Left cardiac atrium (tissue), 4 donors: ENCODE measurements around the gene SDCCAG8. TPM values are rescaled to one million over a fixed set of nuclear protein-coding genes. Genes with fewer than 3 reads are reported as not detected.
A peak's percentile ranks its signal among the peaks of the same experiment; 100 is the strongest.
"Not testable (repeated sequence)": the region's sequence is repeated elsewhere in the genome, so short reads cannot be mapped to it uniquely, and the experiment has no call there.

Source experiments
- ATAC-seq, 2 donors: fragments of 200-7000 bp; cut with Tn5 transposase; one replicate each; pipeline ENCODE4 v1.9.1; 2020; ENCODE audit warnings: mild to moderate bottlenecking in 2 of 2, moderate library complexity in 2 of 2
- DNase-seq: peaks from one replicate; pipeline ENCODE4 v3.0.0-alpha.2; 2020
- intact Hi-C, 2 donors: fragments of 100-400 bp; cut with DNase I; formaldehyde crosslinking; loops; one replicate each; pipeline versions ENCODE4 v1.14.1 to v1.15.1; 2022 to 2023
- total RNA-seq, 2 donors: library from RNA; stranded (reverse); fragmentation: NEBNext Ultra II Directional; extraction: Animal tissue kit (Norgen Biotek cat#: 25700); gene quantifications; one replicate each; pipeline ENCODE4 v1.2.1, GENCODE V29; 2021
- donor health status: DM: no; HTN: yes; CAD: no.
- donor health status: DM: no; HTN: yes; CAD: no; lungs with severe emphysema.
- donor health status: DM: yes; HTN: yes; CAD: no.
- donor health status: Dilated cardiomyopathy.

The SDCCAG8 gene
- total RNA-seq, 2 donors from 2014 or later = 22.5 to 23.8 TPM

DNA sequence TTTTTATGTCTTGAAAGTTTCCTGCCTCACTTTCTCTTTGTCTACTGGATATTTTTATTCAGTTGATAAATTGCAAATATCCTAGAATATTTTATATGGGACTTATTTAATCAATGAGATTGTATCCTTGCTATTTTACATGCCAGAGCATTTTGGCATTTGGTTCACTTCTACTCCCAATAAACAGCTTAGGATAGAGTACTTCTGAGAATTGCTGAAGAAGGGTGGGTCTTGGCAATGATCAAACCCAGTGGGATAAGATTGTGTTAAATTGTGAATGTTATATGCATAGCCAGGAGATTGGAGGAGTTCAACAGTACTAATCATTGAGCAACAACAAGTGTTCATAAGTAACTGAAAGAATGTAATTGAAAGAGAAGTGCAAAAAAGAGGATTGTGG lies 60.1 kb downstream of the SDCCAG8 start:
- DNase-seq (no peak), ATAC-seq (peak; percentile 39 to 59)
- intact Hi-C loops = no loop called here

DNA sequence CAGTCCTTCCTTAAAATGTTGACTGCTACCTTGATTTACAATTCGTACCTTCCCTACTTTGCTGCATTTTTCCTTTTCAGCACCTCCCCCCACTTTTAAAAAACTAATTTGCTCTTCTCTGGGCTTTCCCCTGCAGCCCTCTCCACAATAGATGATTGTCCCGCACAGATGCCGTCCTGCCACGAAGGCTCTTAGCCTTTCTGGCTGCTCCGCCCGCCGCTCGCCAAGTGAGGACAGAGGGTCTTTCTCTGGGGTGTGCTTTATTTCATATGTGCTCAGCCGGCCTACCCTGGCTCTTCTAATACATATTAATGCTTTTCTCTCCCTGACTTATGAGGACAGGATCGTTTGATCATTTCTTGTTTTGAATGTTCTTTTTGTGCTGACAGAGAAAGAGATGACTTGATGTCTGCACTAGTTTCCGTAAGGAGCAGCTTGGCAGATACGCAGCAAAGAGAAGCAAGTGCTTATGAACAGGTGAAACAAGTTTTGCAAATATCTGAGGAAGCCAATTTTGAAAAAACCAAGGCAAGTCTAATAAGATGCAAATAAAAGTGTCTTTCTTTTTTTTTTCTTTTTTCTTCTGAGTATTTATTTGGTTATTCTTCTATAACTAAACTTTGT lies 60.6 kb downstream of the SDCCAG8 start:
- intact Hi-C loops = no loop called here
- DNase-seq (no peak), ATAC-seq (peak in 1 of 2 donors; percentile 21)

- intact Hi-C loops = loop anchor here in 1 of 2 donors (5.0 kb wide), 1 partner anchor 853 kb away; no protein-coding TSS in a partner anchor
- ATAC-seq (no peak), DNase-seq (no peak)
Measured at GRCh38 chr1:243320224-243320623, 64.4 kb downstream of the SDCCAG8 start.

GRCh38 chr1:243322326-243322725 lies 66.5 kb downstream of the SDCCAG8 start:
- no peak for DNase-seq
- intact Hi-C loops = loop anchor here in 1 of 2 donors (5.0 kb wide), 1 partner anchor 855 kb away; no protein-coding TSS in a partner anchor
- no peak for ATAC-seq

DNA sequence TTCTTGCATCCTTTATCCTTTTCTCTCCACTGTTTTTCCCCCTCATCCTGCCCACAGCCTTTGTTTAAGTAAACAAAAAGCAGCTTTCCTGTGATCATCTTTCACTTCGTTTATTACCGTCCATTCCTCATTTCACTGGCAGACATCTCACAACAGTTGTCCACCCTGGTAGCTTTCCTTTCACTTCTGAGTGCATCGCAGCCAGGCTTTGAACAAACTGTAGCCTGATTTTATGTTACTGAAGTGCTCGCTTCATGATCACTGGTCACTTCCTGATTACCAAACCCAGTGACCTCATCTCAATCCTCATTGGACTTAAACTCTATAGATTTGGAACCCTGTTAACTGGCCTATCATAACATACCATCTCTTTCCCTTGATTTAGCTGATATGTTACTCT lies 67.7 kb downstream of the SDCCAG8 start:
- intact Hi-C loops = loop anchor here in 1 of 2 donors (5.0 kb wide), 1 partner anchor 856 kb away; no protein-coding TSS in a partner anchor
- no peak for ATAC-seq
- DNase-seq = no peak

DNA sequence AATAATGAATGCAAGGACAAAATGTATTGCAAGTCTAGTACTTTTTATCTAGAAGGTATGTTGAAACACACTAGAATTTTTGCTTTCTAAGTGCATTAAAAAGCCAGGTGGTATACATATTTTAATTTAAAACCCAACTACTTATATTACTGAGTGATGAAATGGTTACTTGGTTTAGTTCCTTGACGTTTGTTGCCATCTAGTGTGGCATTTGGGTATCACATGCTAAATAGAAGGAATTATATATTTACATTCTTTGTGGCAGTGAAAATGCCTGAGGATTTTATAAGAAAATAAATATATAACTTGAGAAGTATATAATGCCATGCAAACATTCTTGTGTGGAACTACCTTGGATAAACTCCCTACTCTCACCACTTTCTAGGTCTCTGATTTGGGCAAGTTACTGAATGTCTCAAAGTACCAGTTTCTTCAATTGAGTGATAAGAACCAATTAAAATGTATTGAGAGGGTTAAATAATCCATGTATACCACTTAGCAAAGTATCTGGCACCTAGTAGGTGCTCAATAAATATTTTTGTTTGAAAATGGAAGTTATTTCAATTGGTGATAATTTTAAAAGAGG lies 69.6 kb downstream of the SDCCAG8 start:
- intact Hi-C loops = no loop called here
- no peak for DNase-seq
- peak in 1 of 2 donors; percentile 35 for ATAC-seq

DNA sequence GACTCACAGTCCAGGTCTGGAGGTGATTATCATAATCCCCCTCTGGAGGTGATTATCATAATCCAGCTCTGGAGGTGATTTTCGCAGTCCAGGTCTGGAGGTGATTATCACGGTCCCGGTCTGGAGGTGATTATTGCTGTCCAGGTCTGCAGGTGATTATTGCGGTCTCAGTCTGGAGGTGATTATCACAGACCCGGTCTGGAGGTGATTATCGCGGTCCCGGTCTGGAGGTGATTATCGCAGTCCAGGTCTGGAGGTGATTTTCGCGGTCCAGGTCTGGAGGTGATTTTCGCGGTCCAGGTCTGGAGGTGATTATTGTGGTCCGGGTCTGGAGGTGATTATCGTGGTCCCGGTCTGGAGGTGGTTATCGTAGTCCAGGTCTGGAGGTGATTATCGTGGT lies 76.6 kb downstream of the SDCCAG8 start:
- DNase-seq (no peak), ATAC-seq (no peak)
- intact Hi-C loops = no loop called here

GRCh38 chr1:243335292-243335691 lies 79.5 kb downstream of the SDCCAG8 start:
- intact Hi-C loops = no loop called here
- ATAC-seq (no peak), DNase-seq (no peak)

DNA sequence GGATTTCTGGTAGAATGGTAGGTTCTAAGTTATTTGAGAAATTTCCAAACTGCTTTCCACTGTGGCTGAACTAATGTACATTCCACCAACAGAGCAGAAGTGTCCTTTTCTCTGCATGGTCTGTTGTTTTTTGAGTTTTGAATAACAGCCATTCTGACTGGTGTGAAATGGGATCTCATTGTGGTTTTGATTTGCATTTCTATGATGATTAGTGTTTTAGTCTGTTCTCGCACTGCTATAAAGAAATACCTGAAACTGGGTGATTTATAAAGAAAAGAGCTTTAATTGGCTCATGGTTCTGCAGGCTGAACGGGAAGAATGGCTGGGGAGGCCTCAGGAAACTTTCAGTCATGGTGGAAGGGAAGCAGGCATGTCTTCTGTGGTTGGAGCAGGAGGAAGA lies 80.3 kb downstream of the SDCCAG8 start:
- intact Hi-C loops = no loop called here
- no peak for DNase-seq
- no peak for ATAC-seq

GRCh38 chr1:243338848-243339247 lies 83.0 kb downstream of the SDCCAG8 start:
- DNase-seq, intact Hi-C loops, ATAC-seq: not testable (repeated sequence)

DNA sequence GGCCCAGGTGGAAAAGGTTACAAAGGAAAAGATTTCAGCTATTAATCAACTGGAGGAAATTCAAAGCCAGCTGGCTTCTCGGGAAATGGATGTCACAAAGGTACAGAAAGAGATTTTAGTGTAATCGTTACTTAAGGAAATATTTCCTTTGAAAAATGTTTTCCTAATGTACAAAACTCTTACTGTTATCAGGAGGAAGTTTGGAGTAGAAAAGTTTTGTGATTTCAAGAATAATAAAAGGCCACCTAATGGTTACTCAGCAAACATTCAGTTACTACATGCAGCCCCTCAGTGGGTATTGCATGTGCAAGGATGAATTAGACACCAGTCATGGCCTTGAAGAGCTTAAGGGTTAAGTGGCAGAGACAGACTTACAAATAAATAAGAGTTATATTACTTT lies 85.2 kb downstream of the SDCCAG8 start:
- ATAC-seq (no peak), DNase-seq (no peak)
- intact Hi-C loops = loop anchor here in 1 of 2 donors (5.0 kb wide), 1 partner anchor 406 kb away; no protein-coding TSS in a partner anchor

DNA sequence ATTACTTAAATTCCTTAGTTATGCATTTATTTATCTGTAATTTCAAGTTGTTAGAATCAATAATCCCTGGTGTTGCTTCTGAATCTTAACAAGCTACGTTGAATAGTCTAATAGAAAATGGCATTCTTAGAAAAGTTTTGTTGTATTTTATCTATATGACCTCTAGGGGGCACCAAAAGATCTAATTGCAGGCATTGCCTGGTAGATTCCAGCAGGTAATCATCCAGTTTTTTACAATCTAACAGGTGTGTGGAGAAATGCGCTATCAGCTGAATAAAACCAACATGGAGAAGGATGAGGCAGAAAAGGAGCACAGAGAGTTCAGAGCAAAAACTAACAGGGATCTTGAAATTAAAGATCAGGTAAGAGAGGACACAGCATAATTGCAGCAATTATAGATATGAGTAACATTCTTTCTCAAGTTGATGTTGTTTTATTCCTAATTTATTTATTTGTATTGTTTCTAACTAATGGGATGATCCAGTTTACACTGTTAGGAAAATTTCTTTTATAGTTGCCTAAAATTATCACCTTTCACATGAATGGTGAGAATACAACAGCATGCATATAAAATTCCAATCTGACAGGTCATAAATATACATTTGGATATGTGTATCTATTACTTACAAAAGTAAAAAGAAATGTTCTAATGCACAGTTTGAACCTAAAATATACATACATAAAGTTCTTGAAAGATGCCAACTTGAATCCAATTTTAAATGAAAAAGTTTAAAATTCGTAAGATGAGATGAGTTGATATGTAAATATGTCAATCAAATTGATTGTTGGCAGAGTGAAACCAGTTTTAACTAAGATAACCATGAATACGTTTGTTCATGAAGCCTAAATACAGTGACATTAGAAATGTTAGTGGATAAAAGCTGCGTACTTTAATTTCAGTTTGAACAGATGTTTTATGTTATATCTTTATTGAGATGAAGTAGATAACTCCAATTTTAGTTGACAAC lies 88.4 kb downstream of the SDCCAG8 start:
- ATAC-seq = peak in 1 of 2 donors; percentile 38

DNA sequence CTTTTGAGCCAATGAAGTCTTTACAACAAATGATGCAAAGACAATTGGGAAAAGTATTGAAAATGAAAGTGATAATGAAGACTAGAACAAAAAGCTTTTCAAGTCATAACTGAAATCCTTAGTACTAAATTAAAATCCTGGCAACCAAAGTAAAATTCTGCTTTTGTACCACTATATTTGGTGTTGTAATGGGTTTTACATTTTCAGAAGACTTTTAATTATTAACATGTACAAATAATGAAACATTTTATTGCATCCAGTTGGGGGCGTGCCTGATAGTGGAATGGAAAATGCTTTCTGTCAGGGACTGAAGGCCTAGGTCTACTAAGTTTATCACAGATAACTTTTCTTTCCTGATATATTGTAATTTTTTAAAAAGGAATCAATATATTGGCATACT lies 89.4 kb downstream of the SDCCAG8 start:
- intact Hi-C loops = no loop called here
- ATAC-seq (no peak), DNase-seq (no peak)

More for the DNA sequence above, 88.4 kb downstream of the SDCCAG8 start:
- no peak for DNase-seq
- intact Hi-C loops = loop anchor here in 1 of 2 donors (2.0 to 5.0 kb wide), 2 partner anchors 403 to 929 kb away; no protein-coding TSS in a partner anchor

- intact Hi-C loops = no loop called here
- ATAC-seq (no peak), DNase-seq (no peak)
Measured at GRCh38 chr1:243346016-243346415, 90.2 kb downstream of the SDCCAG8 start.

DNA sequence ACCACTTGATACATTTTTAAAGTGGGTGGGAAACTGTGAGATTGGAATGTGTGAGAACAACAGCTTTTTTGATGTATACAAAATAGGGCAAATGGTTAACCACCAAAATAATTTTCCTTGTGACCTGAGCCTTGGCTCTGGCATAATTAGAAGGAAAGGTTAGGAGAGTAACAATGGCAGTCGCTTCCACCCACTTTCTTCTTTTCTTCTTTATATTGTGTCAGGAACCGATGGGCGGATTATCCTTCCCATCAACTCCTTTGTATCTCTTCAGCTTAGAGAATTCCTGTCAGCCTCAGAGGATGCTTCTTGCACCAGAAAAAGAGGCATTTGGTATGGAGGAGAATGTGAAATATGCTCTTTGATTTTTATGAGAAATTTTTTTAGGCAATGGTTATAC lies 90.6 kb downstream of the SDCCAG8 start:
- no peak for DNase-seq
- no peak for ATAC-seq
- intact Hi-C loops = no loop called here

- DNase-seq (no peak), ATAC-seq (no peak)
- intact Hi-C loops = no loop called here
Measured at GRCh38 chr1:243348331-243348730, 92.5 kb downstream of the SDCCAG8 start.

DNA sequence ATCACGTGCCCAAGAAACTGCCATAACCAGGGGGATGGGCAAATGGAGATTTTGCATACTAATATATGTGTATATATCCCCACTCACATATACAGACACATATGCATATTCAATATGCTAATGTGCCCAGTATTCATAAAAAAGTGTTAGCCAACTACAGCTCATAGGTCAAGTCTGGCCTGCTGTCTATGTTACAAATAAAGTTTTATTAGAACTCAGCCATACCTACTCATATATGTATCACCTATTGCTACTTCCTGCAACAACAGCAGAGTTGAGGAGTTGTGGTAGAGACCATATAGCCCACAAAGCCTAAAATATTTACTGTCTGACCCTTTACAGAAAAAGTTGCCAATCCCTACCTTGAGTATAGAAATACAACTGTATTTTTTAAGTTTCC lies 93.3 kb downstream of the SDCCAG8 start:
- intact Hi-C loops = no loop called here
- DNase-seq = no peak
- no peak for ATAC-seq

GRCh38 chr1:243351337-243351736 lies 95.5 kb downstream of the SDCCAG8 start:
- DNase-seq = no peak
- intact Hi-C loops = no loop called here

GRCh38 chr1:243354511-243355153 lies 98.8 kb downstream of the SDCCAG8 start:
- ATAC-seq (peak in 1 of 2 donors; percentile 71), DNase-seq (no peak)
- intact Hi-C loops = no loop called here

More at GRCh38 chr1:243351337-243351736, 95.5 kb downstream of the SDCCAG8 start:
- no peak for ATAC-seq
